Lower leg skin (tissue), 3 donors: ENCODE results near the gene CSH2.
"Not testable (repeated sequence)": the region's sequence is repeated elsewhere in the genome, so short reads cannot be mapped to it uniquely, and the experiment has no call there.

ENCODE experiments used
- CTCF ChIP-seq, 3 donors: fragments of 450-650 bp; IDR thresholded peaks; one replicate each; pipeline ENCODE4 v1.5.1; 2016; ENCODE audit warnings: antibody characterized with exemption in 3 of 3, mild to moderate bottlenecking in 3 of 3, moderate library complexity in 2 of 3
- POLR2A ChIP-seq, 2 donors: fragments of 450-650 bp; IDR thresholded peaks; one replicate each; pipeline ENCODE4 v1.6.1; 2016 to 2017; ENCODE audit warnings: antibody characterized with exemption in 2 of 2, mild to moderate bottlenecking in 1 of 2, moderate library complexity in 1 of 2

GRCh38 chr17:63917206-63917605 is 43.7 kb upstream of the CSH2 start:
- not testable (repeated sequence) for TF ChIP-seq POLR2A, CTCF (IDR thresholded peaks at IDR 0.05)
